Measurements from ENCODE around the gene ITGB6.

- TF ChIP-seq EZH2 (IDR thresholded peaks at IDR 0.05; ENCODE audit: insufficient read depth, low read length): no peak
- no peak for TF ChIP-seq CTCF (IDR thresholded peaks at IDR 0.05; ENCODE audit: insufficient read depth, low read depth, low read length)
Measured at GRCh38 chr2:160222546-160223283, 22.6 kb upstream of the ITGB6 start.

Data from astrocyte (in vitro differentiated cells and primary cell).